ENCODE data around the gene ZNF574.

- TF ChIP-seq, protein P1, sequence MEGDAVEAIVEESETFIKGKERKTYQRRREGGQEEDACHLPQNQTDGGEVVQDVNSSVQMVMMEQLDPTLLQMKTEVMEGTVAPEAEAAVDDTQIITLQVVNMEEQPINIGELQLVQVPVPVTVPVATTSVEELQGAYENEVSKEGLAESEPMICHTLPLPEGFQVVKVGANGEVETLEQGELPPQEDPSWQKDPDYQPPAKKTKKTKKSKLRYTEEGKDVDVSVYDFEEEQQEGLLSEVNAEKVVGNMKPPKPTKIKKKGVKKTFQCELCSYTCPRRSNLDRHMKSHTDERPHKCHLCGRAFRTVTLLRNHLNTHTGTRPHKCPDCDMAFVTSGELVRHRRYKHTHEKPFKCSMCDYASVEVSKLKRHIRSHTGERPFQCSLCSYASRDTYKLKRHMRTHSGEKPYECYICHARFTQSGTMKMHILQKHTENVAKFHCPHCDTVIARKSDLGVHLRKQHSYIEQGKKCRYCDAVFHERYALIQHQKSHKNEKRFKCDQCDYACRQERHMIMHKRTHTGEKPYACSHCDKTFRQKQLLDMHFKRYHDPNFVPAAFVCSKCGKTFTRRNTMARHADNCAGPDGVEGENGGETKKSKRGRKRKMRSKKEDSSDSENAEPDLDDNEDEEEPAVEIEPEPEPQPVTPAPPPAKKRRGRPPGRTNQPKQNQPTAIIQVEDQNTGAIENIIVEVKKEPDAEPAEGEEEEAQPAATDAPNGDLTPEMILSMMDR (IDR thresholded peaks at IDR 0.05) = no peak
- no peak for TF ChIP-seq TAF1 (IDR thresholded peaks at IDR 0.05; ENCODE audit: borderline replicate concordance, low read depth, low read length)
Observed at GRCh38 chr19:42111811-42112210, 35.8 kb downstream of the ZNF574 start.
